Measurements from ENCODE around the gene ELF4. TPM values are rescaled to one million over a fixed set of nuclear protein-coding genes. Genes with fewer than 3 reads are reported as not detected.

ELF4 gene
- total RNA-seq, 1 donor from 2014 or later, result 31.2 TPM

- no peaks in the 10 kb centered on the region for H3K9me3 Mint-ChIP-seq (ENCODE audit: unreplicated experiment)
- no peak overlapping the region for H3K4me3 ChIP-seq (ENCODE audit: insufficient read depth, low read depth, low read length)
- H3K4me1 ChIP-seq (ENCODE audit: insufficient read depth, low read length), result peaks cover 16% of the 10 kb centered on the region
- H3K27me3 Mint-ChIP-seq (ENCODE audit: low read depth, unreplicated experiment), result no peaks in the 10 kb centered on the region
- H3K4me2 ChIP-seq (ENCODE audit: low read length), result peak overlapping the region; percentile 39
- H3K27ac ChIP-seq (ENCODE audit: low read depth, low read length), result no peak overlapping the region
- no peaks in the 10 kb centered on the region for H3K9me3 ChIP-seq (ENCODE audit: insufficient read depth, low read depth, low read length)
- H3K27ac Mint-ChIP-seq (ENCODE audit: unreplicated experiment), result peak overlapping the region; percentile 47
- H3K27me3 ChIP-seq (ENCODE audit: insufficient read depth, low read length), result no peaks in the 10 kb centered on the region
- H3K4me3 Mint-ChIP-seq (ENCODE audit: unreplicated experiment), result no peak overlapping the region
- TF ChIP-seq CTCF (IDR thresholded peaks at IDR 0.05; ENCODE audit: insufficient read depth, low read depth, low read length), result no peak
- TF ChIP-seq EZH2 (IDR thresholded peaks at IDR 0.05; ENCODE audit: insufficient read depth, low read length), result no peak
- H3K79me2 ChIP-seq (ENCODE audit: insufficient read depth, low read length), result peaks cover 84% of the 10 kb centered on the region
- FAIRE-seq (no peak), DNase-seq (ENCODE audit: low read depth) (no peak)
- H3K4me1 Mint-ChIP-seq (ENCODE audit: low read depth, unreplicated experiment), result peaks cover 8% of the 10 kb centered on the region
- H3K9ac ChIP-seq (ENCODE audit: low read length), result no peak overlapping the region
- peaks cover 63% of the 10 kb centered on the region for H4K20me1 ChIP-seq (ENCODE audit: insufficient read depth, low read length)
- no peaks in the 10 kb centered on the region for H3K36me3 ChIP-seq (ENCODE audit: insufficient read depth, low read length)
- no peak overlapping the region for H2AFZ ChIP-seq (ENCODE audit: low read depth, low read length)
- no peaks in the 10 kb centered on the region for H3K36me3 Mint-ChIP-seq (ENCODE audit: low read depth, unreplicated experiment)
Observed at GRCh38 chrX:130106071-130106470, 4.2 kb downstream of the ELF4 start.

DNA sequence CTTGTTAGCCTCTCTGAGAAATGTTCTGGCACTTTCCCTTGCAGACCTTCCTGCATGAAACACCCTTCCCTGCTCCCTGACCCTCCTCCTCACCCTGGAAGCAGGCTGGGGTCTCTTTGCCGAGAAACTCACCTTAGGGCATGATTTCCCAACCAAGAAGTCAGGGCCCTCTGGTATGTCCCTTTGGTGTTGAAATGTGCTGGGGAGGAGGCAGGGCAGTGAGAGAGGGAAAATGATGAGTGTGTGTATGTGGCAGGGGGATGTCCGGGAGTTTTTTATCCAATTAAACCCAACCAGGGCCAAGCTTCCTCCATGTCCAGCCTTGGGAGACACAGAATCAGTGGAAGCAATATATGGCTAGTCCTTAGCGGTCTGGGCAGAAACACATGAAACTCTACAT is 5.1 kb downstream of the ELF4 start:
- H3K36me3 Mint-ChIP-seq (ENCODE audit: low read depth, unreplicated experiment), result no peaks in the 10 kb centered on the region
- Histone ChIP-seq H3K27me3 (ENCODE audit: insufficient read depth, low read length) (no peaks in the 10 kb centered on the region), H3K79me2 (ENCODE audit: insufficient read depth, low read length) (peaks cover 92% of the 10 kb centered on the region), H3K4me2 (ENCODE audit: low read length) (no peak overlapping the region), H3K36me3 (ENCODE audit: insufficient read depth, low read length) (no peaks in the 10 kb centered on the region), H2AFZ (ENCODE audit: low read depth, low read length) (no peak overlapping the region), H3K27ac (ENCODE audit: low read depth, low read length) (no peak overlapping the region), H3K4me3 (ENCODE audit: insufficient read depth, low read depth, low read length) (no peak overlapping the region), H4K20me1 (ENCODE audit: insufficient read depth, low read length) (peaks cover 71% of the 10 kb centered on the region), H3K9ac (ENCODE audit: low read length) (no peak overlapping the region), H3K4me1 (ENCODE audit: insufficient read depth, low read length) (peaks cover 16% of the 10 kb centered on the region), H3K9me3 (ENCODE audit: insufficient read depth, low read depth, low read length) (no peaks in the 10 kb centered on the region)
- H3K4me1 Mint-ChIP-seq (ENCODE audit: low read depth, unreplicated experiment), result peaks cover 8% of the 10 kb centered on the region
- H3K4me3 Mint-ChIP-seq (ENCODE audit: unreplicated experiment), result no peak overlapping the region
- H3K27me3 Mint-ChIP-seq (ENCODE audit: low read depth, unreplicated experiment), result no peaks in the 10 kb centered on the region
- H3K9me3 Mint-ChIP-seq (ENCODE audit: unreplicated experiment), result no peaks in the 10 kb centered on the region
- no peak overlapping the region for H3K27ac Mint-ChIP-seq (ENCODE audit: unreplicated experiment)
- DNase-seq (ENCODE audit: low read depth) (no peak), FAIRE-seq (no peak)
- TF ChIP-seq CTCF (IDR thresholded peaks at IDR 0.05; ENCODE audit: insufficient read depth, low read depth, low read length), result no peak
- TF ChIP-seq EZH2 (IDR thresholded peaks at IDR 0.05; ENCODE audit: insufficient read depth, low read length), result no peak

DNA sequence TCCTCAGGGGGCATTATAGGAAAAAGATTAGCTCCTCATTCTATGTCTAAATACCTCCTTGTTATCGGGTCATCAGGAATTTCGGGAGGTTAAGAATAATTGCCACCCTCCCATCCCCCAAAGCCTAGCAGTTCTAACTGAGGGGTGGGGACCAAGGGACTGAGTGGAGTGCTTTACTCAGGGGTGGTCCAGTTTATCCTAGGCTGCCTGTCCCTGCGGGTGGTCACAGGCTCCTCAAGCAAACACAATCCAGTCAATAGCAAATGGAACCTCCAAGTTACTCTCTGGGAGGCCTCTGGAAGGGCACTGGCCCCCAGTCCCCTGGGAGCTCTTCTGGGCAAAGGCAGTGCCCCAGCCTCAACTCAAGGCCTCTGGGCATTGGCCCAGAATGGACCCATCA is 6.7 kb downstream of the ELF4 start:
- Mint-ChIP-seq H3K9me3 (ENCODE audit: unreplicated experiment) (no peaks in the 10 kb centered on the region), H3K4me3 (ENCODE audit: unreplicated experiment) (no peak overlapping the region), H3K4me1 (ENCODE audit: low read depth, unreplicated experiment) (peaks cover 8% of the 10 kb centered on the region), H3K36me3 (ENCODE audit: low read depth, unreplicated experiment) (no peaks in the 10 kb centered on the region), H3K27me3 (ENCODE audit: low read depth, unreplicated experiment) (no peaks in the 10 kb centered on the region), H3K27ac (ENCODE audit: unreplicated experiment) (no peak overlapping the region)
- no peaks in the 10 kb centered on the region for H3K27me3 ChIP-seq (ENCODE audit: insufficient read depth, low read length)
- TF ChIP-seq EZH2 (IDR thresholded peaks at IDR 0.05; ENCODE audit: insufficient read depth, low read length), result no peak
- no peak for TF ChIP-seq CTCF (IDR thresholded peaks at IDR 0.05; ENCODE audit: insufficient read depth, low read depth, low read length)
- no peak overlapping the region for H3K4me3 ChIP-seq (ENCODE audit: insufficient read depth, low read depth, low read length)
- DNase-seq (ENCODE audit: low read depth), result no peak
- no peak overlapping the region for H3K9ac ChIP-seq (ENCODE audit: low read length)
- peaks cover 68% of the 10 kb centered on the region for H4K20me1 ChIP-seq (ENCODE audit: insufficient read depth, low read length)
- peaks cover 8% of the 10 kb centered on the region for H3K4me1 ChIP-seq (ENCODE audit: insufficient read depth, low read length)
- H3K4me2 ChIP-seq (ENCODE audit: low read length), result no peak overlapping the region
- no peak overlapping the region for H3K27ac ChIP-seq (ENCODE audit: low read depth, low read length)
- no peaks in the 10 kb centered on the region for H3K36me3 ChIP-seq (ENCODE audit: insufficient read depth, low read length)
- no peaks in the 10 kb centered on the region for H3K9me3 ChIP-seq (ENCODE audit: insufficient read depth, low read depth, low read length)
- peaks cover 86% of the 10 kb centered on the region for H3K79me2 ChIP-seq (ENCODE audit: insufficient read depth, low read length)
- FAIRE-seq, result no peak
- no peak overlapping the region for H2AFZ ChIP-seq (ENCODE audit: low read depth, low read length)
